RWPE2 (cell line): ENCODE data around the gene LACTBL1.

Source experiments
- ATAC-seq: fragments of 200-7000 bp; cut with Tn5 transposase; 3 replicates; pipeline ENCODE4 v1.9.1; 2021; ENCODE audit warnings: low read depth
- DNase-seq: peaks from one replicate; pipeline ENCODE4 v3.0.0-alpha.2; 2020; ENCODE audit warnings: low spot score
- H3K27ac ChIP-seq: fragments of 450-650 bp; 2 replicates; pipeline ENCODE4 v1.5.1; 2017; ENCODE audit warnings: mild to moderate bottlenecking; ENCODE audit not compliant: poor library complexity, severe bottlenecking
- H3K27me3 ChIP-seq: fragments of 250-450 bp; sonication (Bioruptor Pico); 2 replicates; pipeline ENCODE4 v1.5.1; 2021; ENCODE audit warnings: mild to moderate bottlenecking, moderate library complexity; ENCODE audit not compliant: insufficient read depth, poor library complexity, severe bottlenecking
- H3K36me3 ChIP-seq: fragments of 250-450 bp; sonication (Bioruptor Pico); 2 replicates; pipeline ENCODE4 v1.5.1; 2020; ENCODE audit warnings: low read depth, mild to moderate bottlenecking, moderate library complexity
- H3K4me1 ChIP-seq: fragments of 250-450 bp; sonication (Bioruptor Pico); 2 replicates; pipeline ENCODE4 v1.5.1; 2021; ENCODE audit warnings: mild to moderate bottlenecking, moderate library complexity; ENCODE audit not compliant: insufficient read depth, poor library complexity, severe bottlenecking
- H3K4me3 ChIP-seq: fragments of 250-450 bp; sonication (Bioruptor Pico); 2 replicates; pipeline ENCODE4 v1.5.1; 2021; ENCODE audit warnings: mild to moderate bottlenecking, moderate library complexity; ENCODE audit not compliant: severe bottlenecking
- H3K9me3 ChIP-seq: fragments of 250-450 bp; sonication (Bioruptor Pico); 2 replicates; pipeline ENCODE4 v1.5.1; 2021; ENCODE audit warnings: mild to moderate bottlenecking, moderate library complexity; ENCODE audit not compliant: severe bottlenecking
- TF ChIP-seq, protein P1 (sequence below): fragments of 450-650 bp; IDR thresholded peaks from one replicate; pipeline ENCODE4 v1.5.1; 2017; ENCODE audit warnings: mild to moderate bottlenecking, moderate library complexity; ENCODE audit not compliant: poor library complexity, severe bottlenecking

Gene LACTBL1

DNA sequence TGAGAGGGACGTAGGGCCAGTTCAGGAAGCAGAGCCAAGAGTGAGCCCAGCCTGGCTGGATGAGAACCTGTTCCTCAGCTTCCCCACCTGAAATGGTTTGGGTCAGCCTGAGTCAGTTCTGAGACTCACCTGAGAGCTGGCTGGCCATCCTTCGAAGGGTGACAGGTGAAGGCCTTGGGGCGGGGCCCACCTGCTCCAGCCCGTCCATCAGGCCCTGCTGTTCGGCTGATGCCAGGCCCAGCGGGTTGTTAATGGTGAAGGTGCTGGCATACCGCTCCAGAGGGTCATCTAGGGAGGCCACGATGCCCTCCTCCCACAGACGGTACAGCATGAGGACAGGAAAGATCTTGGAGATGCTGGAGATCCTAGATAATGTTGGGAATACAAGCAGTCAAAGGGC lies 14.1 kb downstream of the LACTBL1 start:
- H3K9me3 ChIP-seq, result no peaks in the 10 kb centered on the region
- H3K4me3 ChIP-seq, result no peak overlapping the region
- ATAC-seq (no peak), DNase-seq (no peak)
- no peaks in the 10 kb centered on the region for H3K36me3 ChIP-seq
- no peak overlapping the region for H3K27ac ChIP-seq
- H3K27me3 ChIP-seq, result peaks cover 9% of the 10 kb centered on the region
- TF ChIP-seq, protein P1, sequence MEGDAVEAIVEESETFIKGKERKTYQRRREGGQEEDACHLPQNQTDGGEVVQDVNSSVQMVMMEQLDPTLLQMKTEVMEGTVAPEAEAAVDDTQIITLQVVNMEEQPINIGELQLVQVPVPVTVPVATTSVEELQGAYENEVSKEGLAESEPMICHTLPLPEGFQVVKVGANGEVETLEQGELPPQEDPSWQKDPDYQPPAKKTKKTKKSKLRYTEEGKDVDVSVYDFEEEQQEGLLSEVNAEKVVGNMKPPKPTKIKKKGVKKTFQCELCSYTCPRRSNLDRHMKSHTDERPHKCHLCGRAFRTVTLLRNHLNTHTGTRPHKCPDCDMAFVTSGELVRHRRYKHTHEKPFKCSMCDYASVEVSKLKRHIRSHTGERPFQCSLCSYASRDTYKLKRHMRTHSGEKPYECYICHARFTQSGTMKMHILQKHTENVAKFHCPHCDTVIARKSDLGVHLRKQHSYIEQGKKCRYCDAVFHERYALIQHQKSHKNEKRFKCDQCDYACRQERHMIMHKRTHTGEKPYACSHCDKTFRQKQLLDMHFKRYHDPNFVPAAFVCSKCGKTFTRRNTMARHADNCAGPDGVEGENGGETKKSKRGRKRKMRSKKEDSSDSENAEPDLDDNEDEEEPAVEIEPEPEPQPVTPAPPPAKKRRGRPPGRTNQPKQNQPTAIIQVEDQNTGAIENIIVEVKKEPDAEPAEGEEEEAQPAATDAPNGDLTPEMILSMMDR, result no peak
- no peaks in the 10 kb centered on the region for H3K4me1 ChIP-seq

DNA sequence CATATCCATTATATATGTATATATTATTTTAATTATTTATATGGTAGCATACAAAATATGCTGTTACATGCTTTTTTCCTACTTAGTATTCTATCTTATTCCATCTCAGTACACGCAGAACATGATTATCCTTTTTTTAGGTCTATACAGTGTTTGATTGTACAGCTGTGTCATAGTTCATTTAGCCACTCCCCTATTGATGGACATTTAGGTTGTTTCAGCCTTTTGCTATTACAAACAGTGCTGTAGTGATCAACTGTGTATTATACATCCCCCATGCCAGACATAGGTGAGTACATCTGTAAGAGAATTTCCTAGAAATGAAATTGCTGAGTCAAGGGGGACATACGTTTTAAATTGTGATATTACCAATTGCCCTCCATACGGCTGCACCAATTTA lies 15.6 kb downstream of the LACTBL1 start:
- Histone ChIP-seq H3K27ac (no peak overlapping the region), H3K4me3 (no peak overlapping the region), H3K27me3 (peaks cover 18% of the 10 kb centered on the region), H3K4me1 (no peaks in the 10 kb centered on the region), H3K9me3 (no peaks in the 10 kb centered on the region), H3K36me3 (no peaks in the 10 kb centered on the region)
- ATAC-seq, result no peak
- DNase-seq, result no peak
- TF ChIP-seq, protein P1, result no peak

DNA sequence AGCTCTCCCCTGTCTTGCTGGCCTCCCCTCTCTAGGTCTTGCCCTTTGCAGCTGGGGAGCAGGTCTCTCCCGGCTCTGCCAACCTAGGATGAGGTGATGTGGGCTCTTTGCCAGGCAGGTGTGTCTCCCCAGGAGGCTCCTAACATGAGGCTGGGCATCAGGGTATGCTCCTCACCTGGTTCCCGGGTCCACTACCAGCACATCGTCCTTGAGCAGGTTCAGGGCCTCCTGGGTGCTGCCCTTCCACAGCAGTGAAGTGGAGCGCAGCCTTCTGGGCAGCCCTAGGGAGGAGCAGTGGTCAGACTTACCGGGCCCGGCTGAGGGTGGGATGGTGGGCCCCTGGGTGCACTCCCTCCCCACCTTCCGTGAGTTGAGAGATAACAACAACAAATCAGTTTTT lies 17.5 kb downstream of the LACTBL1 start:
- no peak for ATAC-seq
- no peaks in the 10 kb centered on the region for H3K9me3 ChIP-seq
- no peaks in the 10 kb centered on the region for H3K4me1 ChIP-seq
- TF ChIP-seq, protein P1, result no peak
- peaks cover 18% of the 10 kb centered on the region for H3K27me3 ChIP-seq
- H3K4me3 ChIP-seq, result no peak overlapping the region
- no peak overlapping the region for H3K27ac ChIP-seq
- H3K36me3 ChIP-seq, result no peaks in the 10 kb centered on the region
- no peak for DNase-seq

DNA sequence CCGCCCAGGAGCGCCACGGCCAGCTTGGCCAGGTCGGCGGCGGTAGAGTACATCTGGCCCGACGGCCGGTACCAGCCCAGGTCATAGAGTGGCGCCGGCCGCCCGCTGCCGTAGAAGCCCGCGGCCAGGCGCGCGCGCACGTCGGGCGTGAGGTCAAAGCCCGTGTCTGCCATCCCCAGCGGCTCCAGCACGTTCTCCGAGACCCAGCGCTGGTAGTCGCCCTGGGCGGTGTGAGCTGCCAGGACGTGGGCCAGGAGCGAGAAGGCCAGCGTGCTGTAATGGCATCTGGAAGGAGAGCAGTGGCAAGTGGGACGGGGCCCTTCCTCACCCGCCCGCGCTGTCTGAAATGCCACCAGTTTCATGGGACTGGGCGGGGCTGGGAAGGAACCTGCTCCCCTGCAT lies 18.9 kb downstream of the LACTBL1 start:
- no peaks in the 10 kb centered on the region for H3K36me3 ChIP-seq
- ATAC-seq (no peak), DNase-seq (no peak)
- peaks cover 18% of the 10 kb centered on the region for H3K27me3 ChIP-seq
- TF ChIP-seq, protein P1, result no peak
- H3K4me3 ChIP-seq, result no peak overlapping the region
- no peak overlapping the region for H3K27ac ChIP-seq
- H3K4me1 ChIP-seq, result no peaks in the 10 kb centered on the region
- H3K9me3 ChIP-seq, result no peaks in the 10 kb centered on the region

DNA sequence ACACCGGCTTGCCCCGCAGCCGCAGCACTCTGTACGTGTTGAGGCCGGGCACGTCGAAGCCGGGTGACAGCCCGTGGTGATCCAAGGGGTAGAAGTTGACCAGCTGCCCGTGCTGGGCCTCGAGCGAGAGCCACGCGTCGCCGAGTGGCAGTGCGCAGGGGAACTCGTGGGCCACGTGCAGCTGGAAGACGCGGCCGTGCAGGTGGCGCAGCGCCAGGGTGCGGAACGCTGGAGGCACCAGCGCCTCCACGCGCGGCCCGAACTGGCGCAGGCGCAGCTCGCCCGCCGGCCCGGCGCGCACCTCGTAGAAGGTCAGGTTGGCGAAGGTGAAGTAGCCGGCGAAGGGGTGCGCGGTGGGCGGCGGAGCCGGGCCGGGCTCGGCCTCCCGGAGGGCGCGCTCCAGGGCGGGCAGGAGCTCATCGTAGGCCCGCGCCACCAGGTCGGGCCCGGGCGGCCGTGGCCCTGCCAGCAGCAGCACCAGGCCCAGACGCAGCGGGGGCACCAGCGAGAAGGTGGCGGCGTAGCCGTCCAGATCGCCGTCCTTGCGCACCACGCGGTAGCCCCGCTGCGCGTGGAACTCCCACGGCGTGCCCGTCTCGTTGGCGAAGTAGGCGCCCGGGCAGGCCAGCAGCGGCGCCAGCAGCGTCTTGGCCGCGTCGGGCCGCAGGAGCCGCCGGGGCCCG lies 19.5 kb downstream of the LACTBL1 start:
- ATAC-seq, result peak; percentile 17; the same call in 1 of the 3 replicates
- H3K27ac ChIP-seq, result no peak overlapping the region
- no peak for DNase-seq
- H3K9me3 ChIP-seq, result no peaks in the 10 kb centered on the region
- H3K4me3 ChIP-seq, result no peak overlapping the region
- TF ChIP-seq, protein P1, result no peak
- H3K36me3 ChIP-seq, result no peaks in the 10 kb centered on the region
- peaks cover 18% of the 10 kb centered on the region for H3K27me3 ChIP-seq
- H3K4me1 ChIP-seq, result no peaks in the 10 kb centered on the region
